GM21528 (cell line): ENCODE data around the gene TMPRSS3.
"Not testable (repeated sequence)": the region's sequence is repeated elsewhere in the genome, so short reads cannot be mapped to it uniquely, and the experiment has no call there.

ENCODE experiments used
- ATAC-seq: cut with Tn5 transposase; IDR thresholded peaks from one replicate; pipeline ENCODE4 v1.9.1; 2021; ENCODE audit warnings: mild to moderate bottlenecking, moderate library complexity; ENCODE audit not compliant: unreplicated experiment, low FRiP score

The TMPRSS3 gene

GRCh38 chr21:42411197-42411869, 15.5 kb upstream of the TMPRSS3 start:
- no peak for ATAC-seq

DNA sequence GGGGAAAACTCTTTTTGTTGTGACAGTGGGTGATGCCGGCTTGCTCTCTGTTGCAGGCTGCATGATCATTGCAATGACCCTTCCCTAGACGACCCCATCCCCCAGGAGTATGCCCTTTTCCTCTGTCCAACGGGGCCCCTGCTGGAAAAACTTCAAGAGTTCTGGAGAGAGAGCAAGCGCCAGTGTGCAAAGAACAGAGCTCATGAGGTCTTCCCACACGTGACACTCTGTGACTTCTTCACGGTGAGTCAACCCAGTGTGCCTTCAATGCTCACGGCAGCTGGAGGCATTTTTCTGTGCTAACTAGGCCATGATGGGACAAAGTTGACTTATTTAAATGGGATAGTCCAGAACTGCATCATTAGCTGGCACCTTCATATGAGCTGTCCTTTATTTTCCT, 13.5 kb upstream of the TMPRSS3 start:
- ATAC-seq, result no peak

- not testable (repeated sequence) for ATAC-seq
Observed at GRCh38 chr21:42408718-42409117, 12.9 kb upstream of the TMPRSS3 start.

- ATAC-seq, result no peak
Observed at GRCh38 chr21:42407476-42407875, 11.6 kb upstream of the TMPRSS3 start.

- ATAC-seq, result no peak
Observed at GRCh38 chr21:42406866-42407265, 11.0 kb upstream of the TMPRSS3 start.

- ATAC-seq, result no peak
Observed at GRCh38 chr21:42406201-42406621, 10.4 kb upstream of the TMPRSS3 start.

GRCh38 chr21:42405064-42406013, 9.5 kb upstream of the TMPRSS3 start:
- ATAC-seq, result no peak

GRCh38 chr21:42404539-42404938, 8.7 kb upstream of the TMPRSS3 start:
- ATAC-seq, result no peak

GRCh38 chr21:42403611-42404231, 7.9 kb upstream of the TMPRSS3 start, which contains the start of gene UBASH3A:
Gene UBASH3A, plus strand, starts transcription at chr21:42403902. Its CDS starts 44 bp downstream, at chr21:42403946.
- no peak for ATAC-seq

DNA sequence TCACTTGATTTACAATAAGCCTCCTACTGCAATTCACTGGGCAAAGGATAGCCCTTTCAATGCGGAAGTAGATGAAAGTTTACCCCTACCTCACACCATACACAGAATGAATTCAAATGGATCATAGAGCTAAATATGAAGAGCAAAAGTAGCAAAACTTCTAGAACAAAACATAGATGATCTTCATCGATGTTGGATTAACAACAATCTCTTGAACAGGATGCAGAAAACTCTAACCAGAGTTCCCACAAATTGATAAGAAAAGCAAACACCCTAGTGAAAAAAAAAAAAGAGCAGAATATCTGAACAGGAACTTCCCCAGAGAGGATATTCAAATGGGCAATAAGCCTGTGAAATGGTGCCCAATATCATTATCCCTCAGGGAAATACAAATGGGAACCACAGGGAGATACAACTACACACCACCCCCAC, 6.0 kb upstream of the TMPRSS3 start:
- no peak for ATAC-seq

DNA sequence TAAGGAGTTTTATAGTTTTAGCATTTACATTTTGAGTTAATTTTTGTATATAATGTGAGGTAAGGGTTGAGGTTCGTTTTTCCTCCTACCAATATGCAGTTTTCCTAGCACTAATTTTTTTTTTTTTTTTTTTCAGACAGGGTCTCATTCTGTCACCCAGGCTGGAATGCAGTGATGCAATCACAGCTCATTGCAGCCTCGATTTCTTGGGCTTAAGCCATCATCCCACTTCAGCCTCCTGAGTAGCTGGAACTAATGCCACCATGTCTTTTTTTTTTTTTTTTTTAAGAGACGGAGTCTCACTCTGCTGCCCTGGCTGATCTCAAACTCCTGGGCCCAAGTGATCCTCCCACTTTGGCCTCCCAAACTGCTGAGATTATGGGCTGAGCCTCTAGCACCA, 5.3 kb upstream of the TMPRSS3 start:
- ATAC-seq, result no peak

- no peak for ATAC-seq
Observed at GRCh38 chr21:42400525-42400924, 4.7 kb upstream of the TMPRSS3 start.

GRCh38 chr21:42398436-42399028, 2.7 kb upstream of the TMPRSS3 start:
- ATAC-seq, result no peak

- ATAC-seq, result no peak
Observed at GRCh38 chr21:42397746-42398394, 2.0 kb upstream of the TMPRSS3 start.

DNA sequence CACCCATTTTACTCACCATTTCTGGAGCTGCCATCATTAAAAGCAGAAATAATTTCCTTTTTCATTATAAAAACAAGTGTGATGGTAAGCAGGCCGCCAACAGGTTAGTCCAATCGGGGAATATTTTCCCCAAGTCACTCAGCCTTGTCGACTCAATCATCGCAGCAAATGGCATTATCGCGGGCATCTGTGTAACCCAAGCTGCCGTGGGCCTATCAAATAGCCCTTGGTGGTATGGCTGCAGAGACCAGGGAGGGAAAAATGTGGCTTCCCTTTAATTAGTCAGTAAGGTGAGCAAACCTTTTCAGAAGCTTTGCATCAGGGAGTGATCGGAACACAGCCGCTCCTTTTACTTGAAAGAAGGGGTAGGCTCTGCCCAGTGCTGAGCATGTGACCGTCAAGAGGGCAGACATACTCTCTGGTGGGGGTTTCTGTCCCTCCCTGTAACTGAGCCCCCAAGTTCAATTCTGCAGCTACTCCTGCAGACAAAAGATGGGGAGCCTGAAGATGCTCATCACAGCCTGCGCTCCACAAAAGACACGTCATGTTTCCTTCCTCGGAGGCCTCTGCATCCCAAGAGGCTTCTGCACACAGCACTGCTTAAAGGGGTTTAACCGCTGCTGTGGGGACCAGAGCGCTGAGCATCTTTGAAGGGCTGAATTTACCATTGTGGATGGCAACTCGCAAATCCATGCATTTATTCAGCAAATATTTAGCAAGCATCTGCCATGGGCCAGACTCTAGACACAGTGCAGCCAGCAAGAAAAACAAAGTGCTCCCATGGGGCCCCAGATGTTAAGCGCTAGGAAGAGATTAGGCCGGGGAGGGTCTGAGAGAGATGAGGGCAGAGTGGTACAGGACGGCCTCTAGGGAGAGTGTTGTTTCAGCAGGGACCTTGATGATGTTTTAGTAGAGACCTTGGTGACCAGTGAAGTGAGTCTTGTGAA, 1.2 kb upstream of the TMPRSS3 start:
- no peak for ATAC-seq

DNA sequence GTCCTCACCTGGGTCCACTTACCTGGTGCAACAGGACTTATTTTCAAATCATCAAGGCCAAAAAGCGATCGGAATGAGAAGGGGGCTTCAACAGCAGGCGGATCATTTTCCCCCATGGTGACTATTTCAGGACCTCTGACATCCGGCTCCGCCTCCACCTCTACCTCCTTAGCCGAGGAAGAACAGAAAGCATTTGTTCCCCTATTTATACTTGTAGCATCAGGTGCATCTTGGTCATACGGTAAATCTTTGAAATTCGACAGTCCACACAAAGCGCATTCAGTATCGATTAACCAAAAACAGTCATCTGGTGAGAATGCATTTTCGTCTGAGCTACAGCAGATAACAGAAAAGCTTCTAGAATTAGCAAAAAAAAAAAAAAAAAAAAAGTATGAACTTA, 550 bp downstream of the TMPRSS3 start:
- ATAC-seq, result no peak

DNA sequence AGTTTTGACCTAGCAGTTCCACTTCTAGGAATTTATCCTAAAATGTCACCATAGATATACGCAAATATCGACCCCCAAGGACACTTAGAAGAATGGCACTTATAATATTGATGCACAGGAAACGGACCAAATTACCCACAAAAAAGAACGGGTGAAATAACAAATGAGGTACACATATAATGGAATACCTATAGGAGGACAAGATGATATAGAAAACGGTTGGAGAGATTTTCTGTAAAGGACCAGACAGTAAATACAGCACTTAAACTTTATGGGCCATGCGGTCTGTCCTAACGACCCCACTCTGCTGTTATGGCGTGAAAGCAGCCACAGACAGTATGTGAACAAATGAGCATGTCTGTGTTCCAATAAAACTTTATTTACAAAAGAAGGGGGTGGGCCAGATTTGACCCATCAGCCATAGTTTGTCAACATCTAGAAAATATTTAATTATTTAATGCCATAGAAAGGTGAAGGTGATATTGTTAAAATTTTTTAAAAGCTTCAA, 2.4 kb downstream of the TMPRSS3 start:
- ATAC-seq, result no peak

GRCh38 chr21:42392731-42393442, 3.0 kb downstream of the TMPRSS3 start:
- no peak for ATAC-seq
